NCI-H1105 (cell line): ENCODE results near the gene AP5S1.
"Not testable (repeated sequence)": the region's sequence is repeated elsewhere in the genome, so short reads cannot be mapped to it uniquely, and the experiment has no call there.

Source experiments
- DNase-seq: peaks from one replicate; lab custom pipeline; 2025; lab: John Stamatoyannopoulos, UW

Gene AP5S1

DNA sequence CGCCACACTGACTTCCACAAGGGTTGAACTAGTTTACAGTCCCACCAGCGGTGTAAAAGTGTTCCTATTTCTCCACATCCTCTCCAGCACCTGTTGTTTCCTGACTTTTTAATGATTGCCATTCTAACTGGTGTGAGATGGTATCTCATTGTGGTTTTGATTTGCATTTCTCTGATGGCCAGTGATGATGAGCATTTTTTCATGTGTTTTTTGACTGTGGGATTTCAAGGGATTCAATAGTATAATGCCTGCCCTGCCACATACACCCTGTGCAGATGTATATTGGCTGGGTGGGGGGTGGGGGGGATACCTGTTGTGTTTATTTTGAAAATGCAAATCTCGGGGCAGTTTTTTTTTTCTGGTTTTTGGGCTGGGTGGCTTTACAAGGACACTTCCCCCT is 26.2 kb upstream of the AP5S1 start:
- not testable (repeated sequence) for DNase-seq

DNA sequence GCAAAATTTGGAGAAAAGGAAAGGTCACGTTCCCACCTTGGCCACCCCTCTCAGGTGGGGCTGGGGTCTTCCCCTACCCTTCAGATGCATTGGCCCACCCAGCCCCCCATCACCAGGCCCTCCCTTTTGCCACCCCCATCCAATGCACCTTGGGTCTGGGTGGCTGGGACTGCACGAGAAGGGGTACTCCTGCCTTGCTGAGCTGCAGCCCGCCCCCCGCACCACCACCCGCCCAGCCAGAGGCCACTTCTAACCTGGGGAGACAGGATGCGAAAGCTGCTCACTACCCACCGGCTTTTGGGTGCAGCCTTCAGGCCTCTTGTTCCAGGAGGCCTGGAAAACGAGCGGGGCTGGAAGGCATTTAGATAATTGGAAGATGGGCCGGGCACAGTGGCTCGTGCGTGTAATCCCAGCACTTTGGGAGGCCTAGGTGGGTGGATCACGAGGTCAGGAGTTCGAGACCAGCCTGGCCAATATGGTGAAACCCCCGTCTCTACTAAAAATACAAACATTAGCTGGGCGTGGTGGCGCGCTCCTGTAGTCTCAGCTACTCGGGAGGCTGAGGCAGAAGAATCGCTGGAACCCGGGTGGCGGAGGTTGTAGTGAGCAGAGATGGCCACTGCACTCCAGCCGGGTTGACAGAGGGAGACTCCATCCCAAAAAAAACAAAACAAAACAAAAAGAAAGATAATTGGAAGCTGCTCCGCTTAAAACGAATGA is 25.5 kb upstream of the AP5S1 start:
- DNase-seq, result no peak

DNA sequence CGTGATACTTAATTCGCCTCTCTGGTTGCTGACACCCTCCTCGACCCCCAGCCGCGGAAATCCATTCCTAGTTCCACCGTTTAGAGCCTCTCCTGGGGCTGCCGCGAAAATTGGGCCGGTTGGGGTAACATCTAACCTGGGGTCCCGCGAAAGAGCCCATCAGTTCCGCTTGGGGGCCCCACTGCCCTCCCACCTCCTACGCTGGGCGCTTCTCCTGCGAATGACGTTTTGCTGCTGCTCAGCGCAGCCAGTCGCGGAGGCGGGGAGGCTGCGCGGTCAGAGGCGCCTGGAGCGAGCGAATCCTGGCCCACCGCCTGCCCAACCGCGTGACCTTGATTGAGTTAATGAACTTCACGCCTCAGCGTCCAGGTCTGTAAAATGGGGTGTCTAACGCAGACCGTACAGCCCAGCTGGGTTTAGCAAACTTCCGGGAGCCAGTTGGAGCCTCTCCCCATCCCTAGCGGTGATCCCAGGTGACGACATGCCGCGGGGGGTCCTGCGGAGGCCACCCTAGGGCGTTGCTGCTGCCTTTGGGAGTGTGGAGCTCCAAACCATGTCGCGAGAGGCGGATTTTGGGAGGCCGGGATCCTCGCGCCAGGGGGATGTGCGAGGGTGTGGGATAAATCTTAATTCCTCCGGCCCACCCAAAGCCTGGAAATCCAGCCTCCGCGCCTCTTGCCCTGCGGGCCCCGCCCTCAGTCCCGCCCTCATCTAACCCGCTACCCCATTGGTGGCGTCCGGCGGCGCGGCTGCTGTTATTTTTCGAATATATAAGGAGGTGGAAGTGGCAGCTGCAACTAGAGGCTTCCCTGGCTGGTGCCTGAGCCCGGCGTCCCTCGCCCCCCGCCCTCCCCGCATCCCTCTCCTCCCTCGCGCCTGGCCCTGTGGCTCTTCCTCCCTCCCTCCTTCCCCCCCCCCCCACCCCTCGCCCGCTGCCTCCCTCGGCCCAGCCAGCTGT is 24.6 kb upstream of the AP5S1 start, which contains the start of gene CDC25B:
Gene CDC25B, plus strand, starts transcription at position 800 of the 958 bp plus-strand sequence. CDS start 222 bp downstream, outside the sequence.
- peak; percentile 88 for DNase-seq

DNA sequence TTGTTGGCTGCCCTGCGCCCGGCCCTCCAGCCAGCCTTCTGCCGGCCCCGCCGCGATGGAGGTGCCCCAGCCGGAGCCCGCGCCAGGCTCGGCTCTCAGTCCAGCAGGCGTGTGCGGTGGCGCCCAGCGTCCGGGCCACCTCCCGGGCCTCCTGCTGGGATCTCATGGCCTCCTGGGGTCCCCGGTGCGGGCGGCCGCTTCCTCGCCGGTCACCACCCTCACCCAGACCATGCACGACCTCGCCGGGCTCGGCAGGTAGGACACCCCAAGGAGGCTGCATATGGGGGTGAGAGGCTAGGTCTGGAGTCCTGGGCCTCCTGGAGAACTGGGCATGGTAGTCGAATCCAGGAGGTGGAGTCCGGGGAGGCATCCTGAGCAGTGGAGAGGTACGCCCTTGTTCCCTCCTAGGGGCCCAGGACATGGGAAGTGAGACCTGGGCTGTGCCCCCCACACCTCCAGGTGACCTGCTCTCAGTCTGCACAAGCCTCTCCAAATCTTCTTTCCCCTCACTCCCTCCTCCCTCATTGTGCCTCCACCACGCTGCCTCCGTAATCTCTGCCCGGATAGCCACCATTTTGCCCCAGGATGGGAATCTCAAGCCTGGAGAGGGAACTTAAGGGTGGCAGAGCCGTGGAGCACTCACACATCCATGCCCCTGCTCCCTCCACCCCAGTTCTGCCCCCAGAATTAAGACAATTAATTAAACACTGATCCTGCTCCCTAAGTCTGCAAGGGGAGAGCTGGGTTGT is 23.7 kb upstream of the AP5S1 start:
- DNase-seq, result no peak

DNA sequence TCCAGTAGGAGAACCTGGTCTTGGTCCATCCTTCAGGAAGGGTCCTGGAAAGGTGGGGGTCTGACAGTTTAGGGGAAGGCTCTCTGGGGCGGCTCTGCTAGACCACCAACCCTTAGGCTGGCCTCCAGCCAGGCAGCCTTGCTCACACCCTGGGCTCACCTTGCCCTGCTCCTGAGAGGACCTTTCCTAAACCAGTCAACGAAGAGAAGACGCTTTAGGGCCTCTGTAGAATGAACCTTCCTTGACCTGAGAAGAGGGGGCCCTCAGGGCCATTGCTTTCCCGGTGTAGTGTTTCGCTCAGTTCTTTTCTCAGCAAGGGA is 23.2 kb upstream of the AP5S1 start:
- DNase-seq, result no peak

DNA sequence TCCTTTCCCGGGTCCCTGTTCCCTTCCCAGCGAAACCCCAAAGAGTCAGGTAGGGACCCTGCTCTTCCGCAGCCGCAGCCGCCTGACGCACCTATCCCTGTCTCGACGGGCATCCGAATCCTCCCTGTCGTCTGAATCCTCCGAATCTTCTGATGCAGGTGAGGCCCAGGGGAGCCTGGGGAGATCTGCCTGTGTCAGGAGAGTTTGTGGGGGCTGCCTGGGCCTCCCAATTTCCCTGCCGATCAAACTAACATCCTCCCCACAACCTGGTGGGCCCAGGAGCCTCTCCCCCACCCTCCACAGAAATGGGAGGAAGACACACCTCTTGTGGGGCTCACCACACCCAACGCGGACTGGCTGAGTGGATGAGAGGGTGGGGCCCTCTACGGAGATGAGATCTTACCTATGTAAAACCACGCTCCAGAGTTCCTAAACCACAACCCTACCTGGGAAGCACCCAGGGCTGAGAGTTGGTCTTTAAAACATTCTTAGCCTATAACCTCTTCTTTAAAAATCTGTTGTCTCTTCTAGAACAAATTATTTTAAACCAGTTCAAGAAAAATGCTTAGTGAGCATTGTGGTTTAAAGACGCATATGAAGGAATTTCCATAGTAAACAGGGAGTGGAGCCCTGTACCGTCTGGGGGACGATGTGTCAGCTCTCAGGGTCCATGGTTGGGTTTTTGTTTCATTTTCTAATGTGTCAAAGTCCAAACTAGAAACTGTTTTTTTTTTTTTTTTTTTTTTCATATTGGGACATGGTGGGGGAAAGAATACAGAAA is 22.6 kb upstream of the AP5S1 start:
- DNase-seq, result peak; percentile 11

DNA sequence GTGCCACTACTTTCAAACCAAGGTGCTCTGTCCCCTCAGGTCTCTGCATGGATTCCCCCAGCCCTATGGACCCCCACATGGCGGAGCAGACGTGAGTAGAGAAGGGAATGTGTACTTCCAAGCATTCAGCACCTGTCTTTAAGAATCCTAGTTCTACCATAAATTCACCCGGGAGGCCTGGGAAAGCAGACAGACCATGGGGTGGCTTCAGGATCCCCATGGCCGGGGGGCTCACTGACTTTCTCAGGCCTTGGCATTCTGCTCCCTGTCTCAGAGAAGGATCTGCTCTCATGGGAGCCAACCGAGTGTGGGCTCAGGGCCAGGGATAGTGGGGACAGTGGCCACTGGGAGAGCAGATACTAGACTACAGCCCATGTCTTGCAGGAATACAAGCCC is 22.0 kb upstream of the AP5S1 start:
- no peak for DNase-seq

DNA sequence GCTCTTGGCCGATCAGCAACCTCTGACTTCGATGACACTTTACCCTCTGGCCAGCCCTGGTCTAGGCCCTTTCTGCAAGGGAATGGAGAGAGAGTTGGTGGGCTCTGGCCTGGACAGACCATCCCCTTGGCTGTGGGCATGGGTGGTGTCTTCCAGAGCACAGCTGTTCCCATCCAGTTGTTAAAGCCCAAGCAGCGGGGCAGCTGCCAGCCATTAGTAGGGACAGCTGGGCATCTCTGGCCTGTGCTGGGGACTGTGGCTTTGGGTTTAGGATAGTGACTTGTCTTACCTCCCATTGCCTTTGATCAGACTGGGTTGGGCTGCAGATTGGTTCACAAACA is 21.5 kb upstream of the AP5S1 start:
- DNase-seq, result no peak

DNA sequence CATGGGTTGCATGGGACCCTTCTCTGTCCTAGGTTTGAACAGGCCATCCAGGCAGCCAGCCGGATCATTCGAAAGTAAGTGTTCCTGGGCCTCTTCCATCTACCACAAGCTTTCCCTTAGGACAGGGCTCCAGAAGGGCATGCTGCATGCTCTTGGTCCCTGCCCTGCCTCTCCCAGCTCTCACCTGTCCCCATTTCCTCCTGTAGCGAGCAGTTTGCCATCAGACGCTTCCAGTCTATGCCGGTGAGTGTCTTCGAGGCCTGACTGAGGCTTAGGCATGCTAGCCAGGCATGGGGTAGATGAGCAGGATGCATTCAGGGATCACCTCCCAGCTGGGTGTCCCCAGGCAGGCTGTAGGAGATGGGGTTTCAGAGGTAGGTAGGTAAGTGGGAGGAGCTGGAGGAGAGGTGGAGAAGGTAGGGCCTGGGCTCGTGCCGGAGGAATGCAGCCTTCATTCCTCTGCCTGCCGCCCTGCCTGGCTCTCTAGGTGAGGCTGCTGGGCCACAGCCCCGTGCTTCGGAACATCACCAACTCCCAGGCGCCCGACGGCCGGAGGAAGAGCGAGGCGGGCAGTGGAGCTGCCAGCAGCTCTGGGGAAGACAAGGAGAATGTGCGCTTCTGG is 20.0 kb upstream of the AP5S1 start:
- no peak for DNase-seq

DNA sequence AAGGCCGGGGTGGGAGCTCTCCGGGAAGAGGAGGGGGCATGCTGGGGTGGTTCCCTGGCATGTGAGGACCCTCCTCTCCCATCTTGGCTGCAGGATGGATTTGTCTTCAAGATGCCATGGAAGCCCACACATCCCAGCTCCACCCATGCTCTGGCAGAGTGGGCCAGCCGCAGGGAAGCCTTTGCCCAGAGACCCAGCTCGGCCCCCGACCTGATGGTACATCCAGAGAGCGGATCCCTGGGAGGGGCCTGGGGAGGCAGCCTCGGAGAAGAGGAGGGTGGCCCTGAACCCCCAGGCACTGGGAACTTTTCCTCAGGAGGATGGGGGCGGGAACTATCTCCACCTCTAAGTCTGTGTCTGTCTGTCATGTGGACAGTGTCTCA is 19.5 kb upstream of the AP5S1 start:
- no peak for DNase-seq

DNA sequence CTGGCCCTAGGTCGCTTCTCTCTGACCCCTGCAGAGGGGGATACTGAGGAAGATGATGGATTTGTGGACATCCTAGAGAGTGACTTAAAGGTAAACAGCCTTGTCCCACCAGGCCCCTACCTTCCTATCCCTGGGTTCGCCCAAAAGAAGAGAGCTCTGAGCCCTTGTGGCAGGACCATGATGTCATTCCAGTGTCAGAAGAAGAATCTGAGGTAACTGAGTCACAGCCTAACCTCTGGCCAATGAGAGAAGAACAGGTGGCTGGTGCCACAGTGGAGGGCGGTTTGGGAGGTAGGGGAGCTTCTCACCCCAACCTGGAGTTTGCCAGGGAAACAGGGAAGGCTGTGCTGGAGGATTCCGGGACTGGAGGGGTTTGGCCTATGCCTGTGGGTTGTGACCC is 19.0 kb upstream of the AP5S1 start:
- DNase-seq, result no peak

DNA sequence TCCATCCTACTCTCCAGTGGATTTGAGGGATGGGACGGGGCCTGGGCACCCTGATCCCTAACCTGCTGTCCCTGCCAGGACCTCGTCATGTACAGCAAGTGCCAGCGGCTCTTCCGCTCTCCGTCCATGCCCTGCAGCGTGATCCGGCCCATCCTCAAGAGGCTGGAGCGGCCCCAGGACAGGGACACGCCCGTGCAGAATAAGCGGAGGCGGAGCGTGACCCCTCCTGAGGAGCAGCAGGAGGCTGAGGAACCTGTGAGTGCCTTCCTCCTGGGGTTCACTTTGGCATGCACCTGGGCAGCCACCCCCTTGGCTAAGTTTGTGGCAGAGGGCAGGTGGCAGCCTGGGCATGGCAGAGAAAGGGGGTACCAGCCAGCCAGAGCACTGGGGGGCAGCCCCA is 18.5 kb upstream of the AP5S1 start:
- DNase-seq, result no peak

DNA sequence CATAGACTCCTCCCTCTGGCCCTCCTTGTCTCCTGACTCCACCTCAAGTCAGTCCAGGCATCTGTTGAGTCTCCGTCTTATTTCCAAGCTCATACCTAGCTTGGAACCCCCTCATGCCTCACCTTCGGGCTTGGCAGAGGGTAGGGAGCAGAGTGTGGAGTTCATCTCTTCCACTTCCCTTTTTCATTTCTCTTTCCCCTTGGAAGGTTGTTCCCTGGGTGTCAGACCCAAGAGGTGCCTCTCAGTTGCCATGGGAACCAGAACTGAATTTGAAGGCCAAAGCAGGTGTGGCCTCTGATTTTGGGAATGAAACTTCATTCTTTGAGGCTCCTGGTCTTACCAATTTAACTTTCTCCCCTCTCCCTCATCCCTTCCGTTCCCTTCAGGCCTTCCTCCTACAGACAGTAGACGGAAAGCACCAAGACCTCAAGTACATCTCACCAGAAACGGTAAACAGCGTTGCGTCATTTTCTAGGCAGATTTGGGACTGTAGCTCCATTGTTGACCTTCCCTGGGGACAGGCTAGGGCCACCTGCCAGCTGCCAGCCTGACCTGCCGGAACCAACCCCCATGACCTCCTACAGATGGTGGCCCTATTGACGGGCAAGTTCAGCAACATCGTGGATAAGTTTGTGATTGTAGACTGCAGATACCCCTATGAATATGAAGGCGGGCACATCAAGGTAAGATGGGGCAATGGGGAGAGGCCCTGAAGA is 17.7 kb upstream of the AP5S1 start:
- no peak for DNase-seq

DNA sequence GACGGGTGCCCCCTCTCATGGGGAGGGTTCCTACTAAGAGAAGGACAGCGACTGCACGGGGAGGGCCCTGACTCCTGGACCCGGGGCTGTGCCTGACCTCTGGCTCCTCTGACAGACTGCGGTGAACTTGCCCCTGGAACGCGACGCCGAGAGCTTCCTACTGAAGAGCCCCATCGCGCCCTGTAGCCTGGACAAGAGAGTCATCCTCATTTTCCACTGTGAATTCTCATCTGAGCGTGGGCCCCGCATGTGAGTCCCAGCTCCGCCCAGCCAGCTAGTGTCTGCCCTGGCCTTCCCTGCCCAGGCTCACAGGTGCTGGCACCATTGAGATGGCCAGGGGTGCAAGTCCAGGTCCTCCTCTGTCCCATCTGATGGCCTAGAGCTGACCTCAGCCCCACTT is 17.1 kb upstream of the AP5S1 start:
- no peak for DNase-seq

DNA sequence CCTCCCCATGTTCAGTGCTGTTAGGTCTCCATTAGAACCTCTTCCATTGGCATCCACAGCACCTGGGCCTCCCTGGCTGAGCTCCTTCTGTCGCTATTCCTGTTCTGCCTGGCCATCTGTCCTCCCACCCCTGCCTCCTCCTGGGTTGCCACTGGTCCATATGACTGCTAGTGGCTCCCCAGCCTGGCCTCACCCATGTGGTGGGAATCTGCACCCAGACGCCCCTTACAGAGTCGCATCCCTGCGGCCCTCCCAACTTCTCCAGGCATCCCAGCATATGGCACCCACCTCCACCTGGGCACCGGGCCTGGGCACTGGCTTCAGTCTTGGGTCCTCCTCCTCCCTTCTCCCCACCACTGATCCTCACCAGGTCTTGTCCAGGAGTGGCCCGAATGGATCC is 16.5 kb upstream of the AP5S1 start:
- no peak for DNase-seq

DNA sequence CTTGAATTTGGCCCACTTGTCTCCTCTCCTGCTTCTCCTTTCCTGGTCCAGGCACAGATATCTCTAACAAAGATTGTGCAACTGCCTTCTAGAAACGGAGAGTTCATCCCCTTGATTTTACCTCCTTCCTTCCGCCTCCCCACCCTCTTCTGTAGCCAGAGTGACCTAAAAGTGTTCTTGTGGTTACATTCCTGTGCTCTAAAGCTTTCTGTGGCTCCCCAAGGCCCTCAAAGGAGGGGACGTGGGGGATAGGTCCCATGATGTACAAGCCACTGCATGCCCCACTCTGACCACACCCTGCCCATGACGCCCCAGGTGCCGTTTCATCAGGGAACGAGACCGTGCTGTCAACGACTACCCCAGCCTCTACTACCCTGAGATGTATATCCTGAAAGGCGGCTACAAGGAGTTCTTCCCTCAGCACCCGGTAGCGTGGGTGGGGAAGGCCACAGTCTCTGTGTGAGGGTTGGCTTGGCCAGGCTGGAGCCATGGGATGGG is 16.0 kb upstream of the AP5S1 start:
- DNase-seq, result no peak

DNA sequence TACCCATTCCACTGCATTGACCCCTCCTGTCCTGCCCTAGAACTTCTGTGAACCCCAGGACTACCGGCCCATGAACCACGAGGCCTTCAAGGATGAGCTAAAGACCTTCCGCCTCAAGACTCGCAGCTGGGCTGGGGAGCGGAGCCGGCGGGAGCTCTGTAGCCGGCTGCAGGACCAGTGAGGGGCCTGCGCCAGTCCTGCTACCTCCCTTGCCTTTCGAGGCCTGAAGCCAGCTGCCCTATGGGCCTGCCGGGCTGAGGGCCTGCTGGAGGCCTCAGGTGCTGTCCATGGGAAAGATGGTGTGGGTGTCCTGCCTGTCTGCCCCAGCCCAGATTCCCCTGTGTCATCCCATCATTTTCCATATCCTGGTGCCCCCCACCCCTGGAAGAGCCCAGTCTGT is 15.6 kb upstream of the AP5S1 start:
- no peak for DNase-seq

DNA sequence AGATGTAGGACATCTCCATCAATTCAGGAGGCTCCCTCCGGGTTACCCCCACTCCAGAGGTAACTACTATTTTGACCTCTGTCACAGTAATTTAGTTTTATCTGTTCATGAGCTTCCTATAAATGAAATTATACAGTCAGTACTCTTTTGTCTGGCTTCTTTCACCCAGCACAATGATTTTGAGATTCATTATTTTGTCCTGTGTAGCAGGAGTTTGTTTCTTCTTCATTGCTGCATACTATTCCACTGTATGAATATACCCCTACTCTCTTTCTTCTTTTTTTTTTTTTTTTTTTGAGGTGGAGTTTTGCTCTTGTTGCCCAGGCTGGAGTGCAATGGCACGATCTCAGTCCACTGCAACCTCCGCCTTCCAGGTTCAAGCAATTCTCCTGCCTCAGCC is 11.8 kb upstream of the AP5S1 start:
- no peak for DNase-seq

DNA sequence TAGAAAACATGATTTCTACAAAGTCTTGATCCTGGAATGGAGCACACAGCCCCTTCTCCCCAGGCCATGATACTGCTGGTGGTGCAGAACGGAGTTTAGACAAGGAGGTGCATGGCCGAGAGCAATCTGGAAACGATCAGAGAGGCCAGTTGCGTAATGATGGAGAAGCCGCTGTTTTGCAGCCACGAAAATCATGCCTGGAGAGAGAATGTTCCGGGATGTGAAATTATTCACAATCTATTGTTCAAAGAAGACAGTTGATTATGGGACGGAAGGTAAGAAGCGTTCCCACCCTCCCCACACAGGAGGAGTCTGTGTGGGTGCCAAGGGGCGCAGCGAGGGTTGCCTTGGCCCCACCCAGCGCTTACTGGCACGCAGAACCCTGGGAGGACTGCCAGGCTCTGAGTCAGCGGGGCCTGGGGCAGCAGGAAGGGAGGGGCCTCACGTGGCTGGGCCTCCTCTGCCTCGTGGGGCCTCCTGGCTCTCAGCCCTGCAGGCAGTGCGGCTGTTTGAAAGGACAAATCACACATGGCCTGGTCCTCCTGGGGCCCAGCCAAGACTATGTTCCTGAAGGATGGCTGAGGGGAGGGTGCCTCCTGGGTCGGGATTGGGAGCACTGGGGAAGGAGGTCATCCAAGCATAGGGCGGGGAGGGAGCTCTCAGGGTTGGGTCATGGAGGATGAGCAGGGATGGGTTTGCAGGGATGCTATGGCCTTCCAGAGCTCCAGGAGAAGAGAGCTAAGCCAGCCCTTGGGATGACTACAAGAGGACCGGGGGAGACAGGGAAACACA is 8.7 kb upstream of the AP5S1 start:
- DNase-seq, result peak; percentile 94

DNA sequence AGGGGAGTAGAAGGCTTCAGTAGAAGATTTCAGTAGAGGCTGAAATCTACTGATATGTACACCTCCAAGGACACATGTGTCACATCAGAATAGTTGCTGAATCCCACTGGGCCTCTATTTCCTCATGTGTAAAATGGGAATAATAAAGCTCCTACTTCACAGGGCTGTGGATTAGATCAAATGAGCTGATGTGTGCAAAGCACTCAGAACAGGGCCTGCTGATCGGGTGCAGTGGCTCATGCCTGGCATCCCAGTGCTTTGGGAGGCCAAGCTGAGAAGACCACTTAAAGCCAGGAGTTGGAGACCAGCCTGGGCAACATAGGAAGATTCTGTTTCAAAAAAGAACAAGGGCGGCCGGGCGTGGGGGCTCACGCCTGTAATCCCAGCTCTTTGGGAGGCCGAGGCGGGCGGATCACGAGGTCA is 8.1 kb upstream of the AP5S1 start:
- no peak for DNase-seq
